ENCODE results near the gene SLC35E3. TPM values are rescaled to one million over a fixed set of nuclear protein-coding genes. Genes with fewer than 3 reads are reported as not detected.

Gene SLC35E3
- total RNA-seq, 1 experiment from 2014 or later: 4.9 TPM

GRCh38 chr12:68776976-68777610 lies 31.1 kb downstream of the SLC35E3 start:
- DNase-seq (ENCODE audit: low read depth, low spot score) (no peak), ATAC-seq (no peak)
- H3K4me3 ChIP-seq (replicated peaks in 1 of 2; ENCODE audit: low read depth in 1 of 2, low read length in 2 of 2): no peak overlapping the region
- ChIA-PET CTCF (no interaction called here), RAD21 (ENCODE audit: low non-redundant PET in 1 of 2, low total read pairs in 2 of 2, uncharacterized antibody in 2 of 2, unreplicated experiment in 2 of 2) (no interaction called here), POLR2A (no interaction called here)
- H3K4me2 ChIP-seq (ENCODE audit: low read length): no peak overlapping the region
- intact Hi-C loops (cut with micrococcal nuclease): no loop called here
- H3K4me1 ChIP-seq (ENCODE audit: control insufficient read depth in 1 of 2, insufficient read depth in 2 of 2, low read length in 2 of 2): no peaks in the 10 kb centered on the region
- TF ChIP-seq REST (IDR thresholded peaks at IDR 0.05; ENCODE audit: low read depth) (no peak), SP1 (IDR thresholded peaks at IDR 0.05; ENCODE audit: low read depth) (no peak), CBX3 (IDR thresholded peaks at IDR 0.05; ENCODE audit: low read depth) (no peak), EGR1 (IDR thresholded peaks at IDR 0.05; ENCODE audit: low read depth) (no peak), ELF1 (IDR thresholded peaks at IDR 0.05; ENCODE audit: borderline replicate concordance, low read depth) (no peak), SIN3A (IDR thresholded peaks at IDR 0.05; ENCODE audit: low read depth) (no peak), TCF7L2 (IDR thresholded peaks at IDR 0.05; ENCODE audit: borderline replicate concordance, extremely low read depth, insufficient read depth, insufficient read length) (no peak), FOSL1 (IDR thresholded peaks at IDR 0.05; ENCODE audit: low read depth) (no peak), EZH2phosphoT487 (IDR thresholded peaks at IDR 0.05; ENCODE audit: borderline replicate concordance) (no peak)
- no peaks in the 10 kb centered on the region for H3K9me3 ChIP-seq (ENCODE audit: control insufficient read depth in 1 of 2, insufficient read depth in 1 of 2, low read depth in 1 of 2, low read length in 2 of 2)
- no peaks in the 10 kb centered on the region for H3K27me3 ChIP-seq (ENCODE audit: insufficient read depth, low read length)
- H3K79me2 ChIP-seq (ENCODE audit: insufficient read depth, low read length): no peaks in the 10 kb centered on the region
- H3K27ac ChIP-seq (ENCODE audit: low read depth, low read length): no peak overlapping the region
- no peak overlapping the region for H3K9ac ChIP-seq (ENCODE audit: low read length)
- no peaks in the 10 kb centered on the region for H3K9me2 ChIP-seq (ENCODE audit: insufficient read depth)
- no peak overlapping the region for H2AFZ ChIP-seq (ENCODE audit: low read depth, low read length, poor library complexity, severe bottlenecking)
- BruUV-seq (replicated peaks): no TSS peak
- no peaks in the 10 kb centered on the region for H3K36me3 ChIP-seq (ENCODE audit: control insufficient read depth in 1 of 2, insufficient read depth in 2 of 2, low read length in 2 of 2)
- H4K20me1 ChIP-seq (ENCODE audit: insufficient read depth): no peaks in the 10 kb centered on the region

All from HCT116 (cell line).